GM23248 (cell line): ENCODE measurements around the gene SH3GL1. TPM values are rescaled to one million over a fixed set of nuclear protein-coding genes. Genes with fewer than 3 reads are reported as not detected.

Experiments
- DNase-seq: peaks from one replicate; pipeline ENCODE4 v3.0.0-alpha.2; 2015
- H2AFZ ChIP-seq: fragments of 200-600 bp; sonication (generic); 2 replicates; pipeline ENCODE4 v1.6.1; 2016; ENCODE audit warnings: antibody characterized with exemption
- H3F3A ChIP-seq: fragments of 200-600 bp; sonication (generic); 2 replicates; pipeline ENCODE4 v1.6.1; 2016; ENCODE audit warnings: mild to moderate bottlenecking, antibody characterized with exemption, mixed run types; ENCODE audit not compliant: insufficient read depth
- H3K27ac ChIP-seq: fragments of 200-600 bp; sonication (generic); 2 replicates; pipeline ENCODE4 v1.5.1; 2016; ENCODE audit warnings: mild to moderate bottlenecking
- H3K27me3 ChIP-seq: fragments of 200-600 bp; sonication (generic); replicated peaks from 2 replicates; pipeline ENCODE4 v1.6.1; 2016; ENCODE audit warnings: mild to moderate bottlenecking; ENCODE audit not compliant: insufficient read depth
- H3K36me3 ChIP-seq: fragments of 200-600 bp; sonication (generic); 2 replicates; pipeline ENCODE4 v1.6.1; 2016; ENCODE audit warnings: low read depth, mild to moderate bottlenecking
- H3K4me1 ChIP-seq: fragments of 200-600 bp; sonication (generic); 2 replicates; pipeline ENCODE4 v1.6.1; 2016; ENCODE audit warnings: mild to moderate bottlenecking; ENCODE audit not compliant: insufficient read depth
- H3K4me2 ChIP-seq: fragments of 200-600 bp; sonication (generic); one replicate; pipeline ENCODE4 v1.6.1; 2016; ENCODE audit warnings: mild to moderate bottlenecking; ENCODE audit not compliant: unreplicated experiment
- H3K4me3 ChIP-seq: fragments of 200-600 bp; sonication (generic); 2 replicates; pipeline ENCODE4 v1.5.1; 2016; ENCODE audit warnings: mild to moderate bottlenecking
- H3K79me2 ChIP-seq: fragments of 200-600 bp; sonication (generic); 2 replicates; pipeline ENCODE4 v1.6.1; 2016; ENCODE audit warnings: mild to moderate bottlenecking; ENCODE audit not compliant: insufficient read depth
- H3K9ac ChIP-seq: fragments of 200-600 bp; sonication (generic); 2 replicates; pipeline ENCODE4 v1.6.1; 2016; ENCODE audit warnings: mild to moderate bottlenecking
- H3K9me2 ChIP-seq: fragments of 200-600 bp; sonication (generic); 2 replicates; pipeline ENCODE4 v1.6.1; 2016; ENCODE audit warnings: mixed run types, mild to moderate bottlenecking, moderate library complexity; ENCODE audit not compliant: insufficient read depth
- H3K9me3 ChIP-seq: fragments of 200-600 bp; sonication (generic); one replicate; pipeline ENCODE4 v1.6.1; 2017; ENCODE audit warnings: low read depth
- H4K20me1 ChIP-seq: fragments of 200-600 bp; sonication (generic); 2 replicates; pipeline ENCODE4 v1.6.0; 2016; ENCODE audit not compliant: insufficient read depth
- EZH2 ChIP-seq: fragments of 200-600 bp; sonication (generic); IDR thresholded peaks from 2 replicates; pipeline ENCODE4 v1.6.1; 2018; ENCODE audit warnings: antibody characterized with exemption, mild to moderate bottlenecking; ENCODE audit not compliant: insufficient read depth, poor library complexity, severe bottlenecking
- EZH2phosphoT487 ChIP-seq: fragments of 200-600 bp; sonication (generic); IDR thresholded peaks from 2 replicates; pipeline ENCODE4 v1.6.1; 2018; ENCODE audit warnings: antibody characterized with exemption, moderate library complexity, mild to moderate bottlenecking, low read depth; ENCODE audit not compliant: insufficient read depth
- WGBS, 2 experiments: methylation state at CpG; one replicate each; pipeline ENCODE4 v1.1.6; 2015 to 2017; ENCODE audit warnings: low lambda C conversion rate in 2 of 2, low coverage in 1 of 2; ENCODE audit errors: missing lambda C conversion rate in 2 of 2; 5-methylcytosine and 5-hydroxymethylcytosine counted together
- in situ Hi-C: fragments of 300-500 bp; cut with MboI; formaldehyde crosslinking; loops from 2 replicates; pipeline ENCODE4 v1.15.0; 2020
- polyA plus RNA-seq: library from polyadenylated mRNA; unstranded; fragments of >200 nt; fragmentation: Nextera tagmentation; extraction: Ambion mirVana; gene quantifications from 2 replicates; pipeline ENCODE4 v1.2.1, GENCODE V29; 2016
- total RNA-seq: library from RNA; depleted of rRNA; stranded (reverse); fragments of >200 nt; shearing (Covaris generic); gene quantifications from 2 replicates; pipeline ENCODE4 v1.2.3, GENCODE V29; 2014

The SH3GL1 gene
- total and polyA plus RNA-seq, 2 experiments from 2014 or later, result 141 to 151 TPM

DNA sequence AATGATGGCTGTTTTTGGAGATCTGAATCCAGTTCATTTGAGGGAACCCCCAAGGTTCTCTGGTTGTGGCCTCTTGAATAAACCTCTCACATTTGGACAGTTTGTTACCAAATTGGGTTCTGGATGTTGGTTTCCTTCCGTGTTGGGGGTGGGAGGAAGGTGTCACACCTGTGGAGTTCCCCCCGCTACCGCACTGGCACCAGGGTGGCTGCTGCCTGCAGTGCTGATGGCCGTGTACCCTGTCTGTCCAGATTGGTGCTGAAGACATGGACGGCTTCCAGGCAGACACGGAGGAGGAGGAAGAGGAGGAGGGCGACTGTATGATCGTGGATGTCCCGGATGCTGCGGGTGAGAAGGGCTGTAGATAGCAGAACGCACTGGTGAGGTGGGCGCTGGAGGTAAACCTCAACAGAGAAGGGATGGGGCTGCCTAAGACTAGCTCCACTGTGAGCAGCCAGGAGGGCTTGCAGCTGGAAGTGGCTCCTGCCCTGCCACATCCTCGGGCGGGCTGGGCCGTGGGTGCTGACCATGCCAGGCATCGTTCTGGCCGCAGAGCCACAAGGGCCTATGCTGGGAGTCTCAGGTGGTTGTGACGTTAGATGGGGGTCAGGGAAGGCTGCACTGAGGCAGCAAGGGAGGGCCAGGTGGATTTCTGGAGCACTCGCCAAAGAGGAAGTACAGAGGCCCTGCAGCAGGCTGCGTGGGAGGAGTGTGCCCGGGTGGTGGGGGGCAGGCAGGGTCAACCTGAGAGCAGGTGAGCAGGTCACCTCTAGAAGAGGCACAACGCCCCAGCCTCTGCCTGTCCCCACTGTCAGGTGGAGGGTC, 41.9 kb upstream of the SH3GL1 start:
- H3K79me2 ChIP-seq, result no peaks in the 10 kb centered on the region
- no peak for DNase-seq
- no peaks in the 10 kb centered on the region for H3K4me1 ChIP-seq
- no peak overlapping the region for H3K9ac ChIP-seq
- in situ Hi-C loops, result no loop called here
- no peaks in the 10 kb centered on the region for H3F3A ChIP-seq
- no peaks in the 10 kb centered on the region for H3K27me3 ChIP-seq
- H3K4me2 ChIP-seq, result no peak overlapping the region
- H3K4me3 ChIP-seq, result no peak overlapping the region
- whole genome bisulfite sequencing, 2 experiments, result 75 to 82% methylated on average over 21 to 22 of the region's 22 CpGs
- no peaks in the 10 kb centered on the region for H3K9me3 ChIP-seq
- H3K27ac ChIP-seq, result no peak overlapping the region
- H4K20me1 ChIP-seq, result no peaks in the 10 kb centered on the region
- no peaks in the 10 kb centered on the region; the same call in 1 of the 2 replicates for H3K36me3 ChIP-seq
- H2AFZ ChIP-seq, result no peak overlapping the region
- TF ChIP-seq EZH2phosphoT487, result no peak
- no peak for TF ChIP-seq EZH2
- H3K9me2 ChIP-seq, result no peaks in the 10 kb centered on the region

DNA sequence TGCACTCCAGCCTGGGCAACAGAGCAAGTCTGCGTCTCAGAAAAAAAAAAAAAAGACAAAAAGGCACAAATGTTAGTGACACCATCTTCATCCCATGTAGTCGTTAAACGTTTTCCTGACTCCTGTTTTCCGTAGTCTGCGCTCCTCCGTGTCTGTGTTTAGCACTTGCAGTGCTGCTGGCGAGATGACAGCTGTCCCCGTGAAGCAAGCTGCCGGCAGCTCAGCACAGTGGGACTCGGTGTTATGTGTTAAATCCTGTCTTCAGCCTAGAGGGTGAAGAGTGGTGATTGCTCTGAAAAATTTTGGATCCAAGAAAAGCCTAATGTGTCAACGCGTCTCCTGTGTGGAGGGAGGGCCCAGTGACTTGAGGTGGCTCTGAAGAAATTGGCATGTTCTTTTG, 38.9 kb upstream of the SH3GL1 start:
- TF ChIP-seq EZH2 (no peak), EZH2phosphoT487 (no peak)
- Histone ChIP-seq H3K4me3 (no peak overlapping the region), H3K27ac (no peak overlapping the region), H3K27me3 (no peaks in the 10 kb centered on the region), H3K4me1 (no peaks in the 10 kb centered on the region), H3K79me2 (no peaks in the 10 kb centered on the region), H2AFZ (no peak overlapping the region), H3K9ac (no peak overlapping the region), H3K9me3 (no peaks in the 10 kb centered on the region), H3F3A (no peaks in the 10 kb centered on the region), H3K4me2 (no peak overlapping the region), H3K9me2 (no peaks in the 10 kb centered on the region), H4K20me1 (no peaks in the 10 kb centered on the region), H3K36me3 (no peaks in the 10 kb centered on the region)
- in situ Hi-C loops, result no loop called here
- DNase-seq, result no peak
- 90% methylated on average over 12 of the region's 12 CpGs for WGBS, 2 experiments

DNA sequence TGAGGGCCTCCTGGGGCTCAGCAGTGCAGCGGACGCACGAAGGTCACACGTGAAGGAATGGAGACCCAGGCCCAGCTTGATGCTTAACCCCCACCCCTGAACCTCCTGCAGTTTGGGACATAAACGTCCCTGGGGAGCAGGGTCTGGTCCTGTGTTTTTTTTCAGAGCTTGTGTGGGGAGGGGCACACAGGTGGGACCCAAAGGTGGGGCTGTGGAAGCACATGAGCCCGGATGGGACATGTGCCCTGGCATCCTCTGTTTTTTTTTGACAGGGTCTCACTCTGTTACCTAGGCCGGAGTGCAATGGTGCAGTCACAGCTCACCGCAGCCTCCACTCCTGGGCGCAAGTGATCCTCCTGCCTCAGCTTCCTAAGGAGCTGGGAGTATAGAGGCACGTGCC, 36.8 kb upstream of the SH3GL1 start:
- Histone ChIP-seq H3K36me3 (no peaks in the 10 kb centered on the region), H3K27me3 (no peaks in the 10 kb centered on the region), H3K9me3 (no peaks in the 10 kb centered on the region), H3K4me1 (no peaks in the 10 kb centered on the region), H3K27ac (no peak overlapping the region), H3K79me2 (no peaks in the 10 kb centered on the region), H3K4me3 (no peak overlapping the region), H3K9ac (no peak overlapping the region), H4K20me1 (no peaks in the 10 kb centered on the region), H3K4me2 (no peak overlapping the region), H2AFZ (no peak overlapping the region), H3F3A (no peaks in the 10 kb centered on the region), H3K9me2 (no peaks in the 10 kb centered on the region)
- in situ Hi-C loops, result no loop called here
- no peak for DNase-seq
- 96% methylated on average over 10 of the region's 10 CpGs for WGBS, 2 experiments
- TF ChIP-seq EZH2phosphoT487 (no peak), EZH2 (no peak)

DNA sequence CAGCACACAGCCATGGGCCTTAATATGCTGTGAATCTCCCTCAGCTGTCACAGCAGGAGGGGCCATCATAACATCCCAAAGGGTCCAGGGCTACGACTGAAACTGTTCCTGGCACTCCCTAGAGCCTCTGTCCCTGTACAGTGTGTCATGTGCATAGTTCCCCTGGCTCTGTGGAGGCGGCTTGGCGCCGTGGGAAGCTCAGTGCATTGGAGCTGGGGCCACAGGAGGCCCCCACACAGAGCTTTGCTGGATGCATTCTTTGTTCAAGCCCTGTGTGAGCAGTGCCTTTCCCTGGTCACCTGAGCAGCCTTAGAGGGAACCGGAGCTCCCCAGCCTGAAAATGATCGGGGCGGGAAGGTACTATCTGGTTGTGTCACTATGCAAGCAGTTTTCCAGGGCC, 35.9 kb upstream of the SH3GL1 start:
- Histone ChIP-seq H4K20me1 (no peaks in the 10 kb centered on the region), H3K27me3 (no peaks in the 10 kb centered on the region), H3F3A (no peaks in the 10 kb centered on the region), H3K4me3 (no peak overlapping the region), H2AFZ (no peak overlapping the region), H3K36me3 (no peaks in the 10 kb centered on the region), H3K9me2 (no peaks in the 10 kb centered on the region), H3K27ac (no peak overlapping the region), H3K9me3 (no peaks in the 10 kb centered on the region), H3K4me1 (no peaks in the 10 kb centered on the region), H3K79me2 (no peaks in the 10 kb centered on the region), H3K4me2 (no peak overlapping the region), H3K9ac (no peak overlapping the region)
- DNase-seq, result no peak
- no peak for TF ChIP-seq EZH2
- WGBS, 2 experiments, result 95 to 96% methylated on average over 7 of the region's 7 CpGs
- in situ Hi-C loops, result no loop called here

DNA sequence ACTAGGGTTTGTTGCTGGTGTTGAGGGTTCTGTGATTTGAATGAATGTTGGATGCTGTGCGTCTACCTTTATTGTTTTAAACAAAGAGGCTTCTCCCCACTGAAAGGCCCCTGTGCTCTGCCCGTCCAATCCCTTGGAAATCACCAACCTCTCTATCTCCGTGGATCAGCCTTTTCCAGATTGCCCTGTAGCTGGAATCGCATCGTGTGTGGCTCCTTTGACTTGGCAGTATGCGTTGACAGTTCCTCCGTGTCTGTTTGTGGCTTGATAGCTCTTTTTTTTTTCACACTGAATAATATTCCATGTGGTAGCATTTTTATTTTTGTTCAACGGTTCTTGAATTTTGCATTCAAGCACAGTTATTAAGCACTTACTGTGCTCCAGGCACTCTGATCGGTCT, 34.0 kb upstream of the SH3GL1 start:
- Histone ChIP-seq H3K79me2 (no peaks in the 10 kb centered on the region), H3K27ac (no peak overlapping the region), H3K9me2 (no peaks in the 10 kb centered on the region), H3K4me2 (no peak overlapping the region), H3F3A (no peaks in the 10 kb centered on the region), H4K20me1 (no peaks in the 10 kb centered on the region), H3K27me3 (no peaks in the 10 kb centered on the region), H3K4me1 (no peaks in the 10 kb centered on the region), H3K9ac (no peak overlapping the region), H3K36me3 (no peaks in the 10 kb centered on the region; the same call in 1 of the 2 replicates), H2AFZ (no peak overlapping the region), H3K9me3 (no peaks in the 10 kb centered on the region), H3K4me3 (no peak overlapping the region)
- no peak for DNase-seq
- in situ Hi-C loops, result no loop called here
- TF ChIP-seq EZH2 (no peak), EZH2phosphoT487 (no peak)
- 84 to 86% methylated on average over 9 of the region's 9 CpGs for WGBS, 2 experiments
